GM12864 (cell line): ENCODE data around the gene STX7.
A peak's percentile ranks its signal among the peaks of the same experiment; 100 is the strongest.

Experiments used
- DNase-seq: peaks from one replicate; pipeline ENCODE4 v3.0.0-alpha.2; 2011; ENCODE audit warnings: low read depth
- H3K4me3 ChIP-seq: 2 replicates; pipeline ENCODE4 v1.5.1; 2011; ENCODE audit warnings: mild to moderate bottlenecking, low read depth, low read length, control low read depth
- CTCF ChIP-seq: IDR thresholded peaks from 2 replicates; pipeline ENCODE4 v1.5.1; 2011; ENCODE audit warnings: low read depth, mild to moderate bottlenecking, moderate library complexity, low read length, control low read depth, inconsistent platforms; ENCODE audit errors: missing control alignments

STX7 gene

GRCh38 chr6:132495604-132496079 lies 17.3 kb downstream of the STX7 start:
- TF ChIP-seq CTCF: no peak
- no peak for DNase-seq
- H3K4me3 ChIP-seq: no peak overlapping the region; the same call in 1 of the 2 replicates

DNA sequence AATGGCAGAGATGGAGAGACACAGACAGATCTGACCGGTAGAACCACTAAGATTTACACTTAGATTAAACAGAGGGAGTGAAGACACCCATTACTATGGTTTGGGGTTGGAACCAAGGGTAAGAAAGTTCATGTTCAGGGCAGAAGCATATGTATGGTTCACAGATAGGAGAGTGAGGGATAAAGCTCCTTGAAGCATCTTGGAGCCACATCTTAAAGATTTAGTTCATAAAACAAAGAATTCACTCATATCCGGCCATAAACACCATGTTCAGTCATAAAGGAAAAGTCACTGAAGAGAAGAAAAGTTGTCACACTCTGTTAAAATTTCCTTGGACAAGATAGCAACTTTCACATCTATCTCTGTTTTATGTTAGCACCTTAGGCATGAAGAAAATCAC lies 18.0 kb downstream of the STX7 start:
- DNase-seq: no peak
- no peak for TF ChIP-seq CTCF
- H3K4me3 ChIP-seq: peak overlapping the region; percentile 17; the same call in 1 of the 2 replicates

DNA sequence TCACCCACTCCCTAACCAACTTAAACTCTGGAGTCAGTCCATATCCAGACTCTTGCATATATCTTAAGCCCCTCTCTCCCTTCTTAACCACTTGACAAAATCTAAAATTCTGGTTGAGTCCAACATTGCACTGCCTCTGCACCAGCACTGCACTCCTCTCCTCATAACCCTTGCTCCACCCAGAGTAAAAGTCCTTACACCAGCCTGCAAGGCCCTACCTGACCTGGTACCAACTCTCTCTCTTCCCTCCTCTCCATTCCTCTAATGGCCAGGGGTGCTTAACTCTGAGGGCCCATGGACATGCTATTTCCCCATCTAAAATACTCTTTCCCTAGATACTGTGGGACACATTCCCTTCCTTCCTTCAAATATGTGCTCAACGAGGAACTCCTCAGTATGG lies 21.0 kb downstream of the STX7 start:
- no peak overlapping the region for H3K4me3 ChIP-seq
- TF ChIP-seq CTCF: no peak
- no peak for DNase-seq

DNA sequence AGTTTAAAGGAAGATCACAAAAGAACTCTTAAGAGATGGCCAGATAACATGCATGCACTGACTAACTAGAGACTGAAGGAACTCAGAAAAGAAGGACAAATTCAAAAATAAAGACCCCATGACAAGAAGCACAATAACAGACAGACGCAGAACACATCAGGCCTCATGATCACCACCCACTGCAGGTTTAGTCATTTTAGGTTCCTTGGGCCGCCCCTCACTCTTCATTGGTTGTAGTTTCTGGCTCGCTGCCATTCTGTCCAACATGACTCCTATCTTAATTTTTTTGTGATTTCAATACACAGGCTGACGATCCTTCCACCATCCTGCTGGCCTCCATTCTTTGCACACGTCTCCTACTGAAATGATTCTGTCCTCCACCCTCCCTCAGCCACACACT lies 21.6 kb downstream of the STX7 start:
- H3K4me3 ChIP-seq: no peak overlapping the region; the same call in 1 of the 2 replicates
- no peak for TF ChIP-seq CTCF
- DNase-seq: no peak

DNA sequence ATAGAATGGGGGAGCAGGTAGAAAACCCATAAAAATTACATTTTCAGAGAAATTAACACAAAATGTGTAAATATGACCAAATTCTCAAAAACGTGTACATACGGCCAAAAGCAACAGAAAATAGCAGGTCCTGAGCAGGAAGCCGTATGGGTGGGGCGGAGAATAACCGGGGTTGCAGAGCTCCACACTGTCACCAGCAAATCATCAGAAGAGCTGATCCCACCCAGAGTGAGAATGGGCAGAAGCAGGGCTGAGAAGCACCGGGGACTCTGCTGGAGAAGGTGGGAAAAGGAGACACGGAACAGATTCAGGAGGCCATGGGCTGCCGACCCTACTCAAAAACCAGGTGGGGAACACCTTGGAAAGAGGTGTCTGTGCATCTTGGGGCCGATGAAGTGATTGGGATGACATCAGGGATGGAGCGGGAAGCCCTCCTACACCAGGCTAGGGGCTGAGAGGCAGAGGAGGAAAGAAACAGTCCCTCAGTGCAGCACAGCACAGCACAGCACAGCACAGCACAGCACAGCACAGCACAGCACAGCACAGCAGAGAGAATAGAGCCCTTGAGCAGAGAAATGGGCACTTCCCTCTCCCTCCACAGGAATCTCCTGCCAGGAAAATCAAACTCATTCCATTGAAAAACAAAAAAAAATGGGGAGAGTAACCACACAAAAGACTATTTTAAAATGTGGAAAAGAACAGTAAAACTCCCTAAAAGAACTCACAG lies 22.3 kb downstream of the STX7 start:
- no peak for TF ChIP-seq CTCF
- no peak for DNase-seq
- H3K4me3 ChIP-seq: peak overlapping the region; percentile 55

- H3K4me3 ChIP-seq: peak overlapping the region; percentile 55; the same call in 1 of the 2 replicates
- no peak for TF ChIP-seq CTCF
- DNase-seq: no peak
Measured at GRCh38 chr6:132490024-132490423, 22.9 kb downstream of the STX7 start.

DNA sequence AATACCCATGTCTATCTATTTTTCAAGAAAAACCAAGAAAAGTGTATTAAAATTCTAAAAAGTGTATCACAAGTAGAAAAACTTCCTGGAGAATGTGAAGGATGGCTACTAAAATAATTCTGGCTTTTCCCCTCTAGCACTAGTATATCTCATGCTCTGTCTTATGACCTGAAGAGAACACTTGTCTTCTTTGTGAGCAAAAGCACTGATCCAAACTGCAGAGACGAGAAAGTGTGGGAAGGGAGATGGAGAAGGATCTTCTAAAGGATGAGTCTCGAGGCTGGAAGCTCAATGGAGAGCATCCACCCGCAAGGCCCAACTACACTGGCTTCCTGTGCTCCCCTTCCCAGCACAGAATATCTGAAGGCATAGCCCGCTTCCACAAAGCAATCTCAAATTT lies 23.5 kb downstream of the STX7 start:
- no peak overlapping the region; the same call in 1 of the 2 replicates for H3K4me3 ChIP-seq
- TF ChIP-seq CTCF: no peak
- no peak for DNase-seq
